ENCODE measurements around the gene PRRT2. TPM values are rescaled to one million over a fixed set of nuclear protein-coding genes. Genes with fewer than 3 reads are reported as not detected.

PRRT2 gene
- total and polyA plus RNA-seq, 10 donors = 0.15 to 2.1 (median 0.65) TPM; not detected in 2

DNA sequence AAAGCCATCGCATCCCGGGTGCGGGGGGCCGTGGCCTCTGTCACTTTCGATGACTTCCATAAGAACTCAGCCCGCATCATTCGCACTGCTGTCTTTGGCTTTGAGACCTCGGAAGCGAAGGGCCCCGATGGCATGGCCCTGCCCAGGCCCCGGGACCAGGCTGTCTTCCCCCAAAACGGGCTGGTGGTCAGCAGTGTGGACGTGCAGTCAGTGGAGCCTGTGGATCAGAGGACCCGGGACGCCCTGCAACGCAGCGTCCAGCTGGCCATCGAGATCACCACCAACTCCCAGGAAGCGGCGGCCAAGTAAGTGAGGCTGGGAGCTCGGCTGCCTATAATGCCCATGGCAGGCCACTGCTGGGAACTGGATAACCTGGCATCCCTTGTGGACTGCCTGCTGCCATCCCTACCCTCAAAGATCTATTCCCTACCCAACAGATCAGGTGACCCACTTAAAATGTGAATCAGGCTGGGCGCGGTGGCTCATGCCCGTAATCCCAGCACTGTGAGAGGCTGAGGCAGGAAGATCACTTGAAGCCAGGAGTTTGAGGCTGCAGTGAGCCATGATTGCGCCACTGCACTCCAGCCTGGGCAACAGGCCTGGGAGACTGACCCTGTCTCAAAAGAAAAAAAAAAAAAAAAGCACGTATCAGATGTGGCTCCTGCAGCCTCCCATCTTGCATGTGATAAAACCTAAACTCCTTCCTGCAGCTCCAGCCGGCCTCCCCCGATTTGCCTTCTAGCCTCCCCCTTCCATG lies 32.8 kb downstream of the PRRT2 start:
- Histone ChIP-seq H3K27me3 (replicated peaks in 1 of 7) (no peaks in the 10 kb centered on the region), H3K4me1 (peaks cover 0 to 19% (median 13%) of the 10 kb centered on the region in 6 donors), H3K27ac (no peak overlapping the region), H3K36me3 (peaks cover 0 to 100% (median 78%) of the 10 kb centered on the region in 6 donors), H3K9me3 (no peaks in the 10 kb centered on the region), H3K4me3 (no peak overlapping the region)
- TF ChIP-seq POLR2AphosphoS5 (IDR thresholded peaks at IDR 0.05) (peak in 1 of 3 donors; percentile 61), POLR2A (IDR thresholded peaks at IDR 0.05) (no peak)
- TF ChIP-seq, protein P1, sequence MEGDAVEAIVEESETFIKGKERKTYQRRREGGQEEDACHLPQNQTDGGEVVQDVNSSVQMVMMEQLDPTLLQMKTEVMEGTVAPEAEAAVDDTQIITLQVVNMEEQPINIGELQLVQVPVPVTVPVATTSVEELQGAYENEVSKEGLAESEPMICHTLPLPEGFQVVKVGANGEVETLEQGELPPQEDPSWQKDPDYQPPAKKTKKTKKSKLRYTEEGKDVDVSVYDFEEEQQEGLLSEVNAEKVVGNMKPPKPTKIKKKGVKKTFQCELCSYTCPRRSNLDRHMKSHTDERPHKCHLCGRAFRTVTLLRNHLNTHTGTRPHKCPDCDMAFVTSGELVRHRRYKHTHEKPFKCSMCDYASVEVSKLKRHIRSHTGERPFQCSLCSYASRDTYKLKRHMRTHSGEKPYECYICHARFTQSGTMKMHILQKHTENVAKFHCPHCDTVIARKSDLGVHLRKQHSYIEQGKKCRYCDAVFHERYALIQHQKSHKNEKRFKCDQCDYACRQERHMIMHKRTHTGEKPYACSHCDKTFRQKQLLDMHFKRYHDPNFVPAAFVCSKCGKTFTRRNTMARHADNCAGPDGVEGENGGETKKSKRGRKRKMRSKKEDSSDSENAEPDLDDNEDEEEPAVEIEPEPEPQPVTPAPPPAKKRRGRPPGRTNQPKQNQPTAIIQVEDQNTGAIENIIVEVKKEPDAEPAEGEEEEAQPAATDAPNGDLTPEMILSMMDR (IDR thresholded peaks at IDR 0.05 in 8 of 11, conservative IDR thresholded peaks at IDR 0.05 in 3 of 11) = no peak
- intact Hi-C loops (cut with DNase I; ENCODE audit: low total_unique reads) = no loop called here
- 90 to 97% (median 94%) methylated on average over 18 to 28 of the region's 28 CpGs for WGBS, 5 donors
- DNase-seq = no peak

DNA sequence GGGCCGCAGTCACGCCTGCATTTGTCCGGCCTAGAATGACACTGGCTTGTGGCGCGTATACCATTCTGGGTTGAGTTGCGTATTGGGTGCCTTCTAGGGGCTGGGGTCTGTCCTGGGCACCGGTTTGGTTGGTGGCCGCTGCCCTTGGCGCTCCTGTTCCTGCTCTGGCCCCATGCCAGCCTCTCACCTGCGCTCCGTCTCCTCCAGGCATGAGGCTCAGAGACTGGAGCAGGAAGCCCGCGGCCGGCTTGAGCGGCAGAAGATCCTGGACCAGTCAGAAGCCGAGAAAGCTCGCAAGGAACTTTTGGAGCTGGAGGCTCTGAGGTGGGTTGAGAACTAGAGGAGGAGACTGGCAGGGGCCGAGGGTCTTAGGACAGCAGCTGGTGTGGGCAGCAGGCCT lies 33.7 kb downstream of the PRRT2 start:
- 95 to 97% (median 96%) methylated on average over 18 of the region's 18 CpGs for WGBS, 5 donors

DNA sequence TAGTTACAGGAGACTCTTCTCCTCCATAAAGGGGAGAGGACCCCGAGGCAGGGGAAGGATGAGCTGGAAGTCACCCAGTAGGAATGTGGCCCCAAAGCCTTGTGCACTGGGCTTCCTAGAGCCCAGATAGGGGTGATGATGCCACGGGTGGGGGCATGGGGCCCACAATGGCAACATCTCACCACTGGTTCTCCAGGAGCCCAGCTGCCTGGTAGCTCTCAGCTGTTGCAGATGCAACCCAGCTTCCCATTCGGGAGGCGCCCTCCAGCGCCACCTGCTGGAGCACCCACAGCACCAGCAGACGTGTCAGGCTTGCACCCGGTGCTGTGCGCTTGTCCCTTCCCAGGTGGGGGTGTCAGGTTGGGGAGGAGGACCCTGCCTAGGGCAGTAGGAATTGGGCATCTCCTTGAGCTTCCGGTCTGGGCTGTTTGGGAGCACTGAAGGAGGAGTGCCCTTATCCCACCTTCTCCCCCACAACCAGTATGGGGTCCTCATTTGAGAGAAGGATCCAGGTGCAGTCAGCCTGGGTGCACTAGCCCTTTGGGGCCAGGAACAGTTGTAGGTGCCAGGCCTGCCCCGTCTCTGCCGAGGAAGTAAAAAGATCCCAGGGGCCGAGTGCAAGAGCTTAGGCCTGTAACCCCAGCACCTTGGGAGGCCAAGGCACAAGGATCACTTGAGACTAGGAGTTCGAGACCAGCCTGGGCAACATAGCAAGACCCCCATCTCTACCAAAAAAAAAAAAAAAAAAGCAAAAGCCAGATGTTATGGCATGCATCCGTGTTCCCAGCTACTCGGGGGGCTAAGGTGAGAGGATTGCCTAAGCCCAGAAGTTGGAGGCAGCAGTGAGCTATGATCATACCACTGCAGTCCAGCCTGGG lies 36.7 kb downstream of the PRRT2 start:
- Histone ChIP-seq H3K4me1 (peaks cover 0 to 22% (median 12%) of the 10 kb centered on the region in 6 donors), H3K27ac (peak overlapping the region in 3 of 8 donors; percentile 15 to 30 (median 28)), H3K9me3 (no peaks in the 10 kb centered on the region), H3K27me3 (replicated peaks in 1 of 7) (no peaks in the 10 kb centered on the region), H3K36me3 (peaks cover 0 to 74% (median 43%) of the 10 kb centered on the region in 6 donors), H3K4me3 (no peak overlapping the region)
- TF ChIP-seq POLR2AphosphoS5 (IDR thresholded peaks at IDR 0.05) (peak; percentile 70 to 83 (median 72)), POLR2A (IDR thresholded peaks at IDR 0.05) (no peak)
- TF ChIP-seq, protein P1 (IDR thresholded peaks at IDR 0.05 in 8 of 11, conservative IDR thresholded peaks at IDR 0.05 in 3 of 11) = peak; percentile 66 to 92 (median 84)
- 44 to 83% (median 49%) methylated on average over 7 to 15 of the region's 15 CpGs for WGBS, 5 donors
- peak; percentile 96 for DNase-seq
- intact Hi-C loops (cut with DNase I; ENCODE audit: low total_unique reads) = no loop called here

More for the DNA sequence above, 33.7 kb downstream of the PRRT2 start:
- intact Hi-C loops (cut with DNase I; ENCODE audit: low total_unique reads) = no loop called here
- H3K27ac ChIP-seq = no peak overlapping the region
- DNase-seq = no peak
- peaks cover 0 to 100% (median 69%) of the 10 kb centered on the region in 6 donors for H3K36me3 ChIP-seq
- TF ChIP-seq, protein P1 (IDR thresholded peaks at IDR 0.05 in 8 of 11, conservative IDR thresholded peaks at IDR 0.05 in 3 of 11) = no peak
- no peak for TF ChIP-seq POLR2A (IDR thresholded peaks at IDR 0.05)
- TF ChIP-seq POLR2AphosphoS5 (IDR thresholded peaks at IDR 0.05) = peak in 1 of 3 donors; percentile 4
- H3K27me3 ChIP-seq (replicated peaks in 1 of 7) = no peaks in the 10 kb centered on the region
- peaks cover 0 to 14% (median 6%) of the 10 kb centered on the region in 6 donors for H3K4me1 ChIP-seq
- H3K9me3 ChIP-seq = no peaks in the 10 kb centered on the region
- no peak overlapping the region for H3K4me3 ChIP-seq

All from spleen (tissue), 11 donors.